Neural cell (in vitro differentiated cells): ENCODE results near the gene PLG.
"Not testable (repeated sequence)": the region's sequence is repeated elsewhere in the genome, so short reads cannot be mapped to it uniquely, and the experiment has no call there.

ENCODE experiments used
- POLR2AphosphoS5 ChIP-seq: IDR thresholded peaks from 2 replicates; pipeline ENCODE4 v1.6.1; 2012
- RAD21 ChIP-seq: fragments of 450-650 bp; conservative IDR thresholded peaks from 2 replicates; pipeline ENCODE4 v1.6.1; 2014; ENCODE audit warnings: antibody characterized with exemption, mild to moderate bottlenecking, moderate library complexity
- SMC3 ChIP-seq: fragments of 450-650 bp; conservative IDR thresholded peaks from 2 replicates; pipeline ENCODE4 v1.6.1; 2014; ENCODE audit warnings: antibody characterized with exemption, mild to moderate bottlenecking, moderate library complexity; ENCODE audit not compliant: poor library complexity
- TF ChIP-seq, protein P1 (sequence below): fragments of 450-650 bp; IDR thresholded peaks from 2 replicates; pipeline ENCODE4 v1.5.1; 2014; ENCODE audit warnings: antibody characterized with exemption, mild to moderate bottlenecking, moderate library complexity; ENCODE audit not compliant: poor library complexity, severe bottlenecking

DNA sequence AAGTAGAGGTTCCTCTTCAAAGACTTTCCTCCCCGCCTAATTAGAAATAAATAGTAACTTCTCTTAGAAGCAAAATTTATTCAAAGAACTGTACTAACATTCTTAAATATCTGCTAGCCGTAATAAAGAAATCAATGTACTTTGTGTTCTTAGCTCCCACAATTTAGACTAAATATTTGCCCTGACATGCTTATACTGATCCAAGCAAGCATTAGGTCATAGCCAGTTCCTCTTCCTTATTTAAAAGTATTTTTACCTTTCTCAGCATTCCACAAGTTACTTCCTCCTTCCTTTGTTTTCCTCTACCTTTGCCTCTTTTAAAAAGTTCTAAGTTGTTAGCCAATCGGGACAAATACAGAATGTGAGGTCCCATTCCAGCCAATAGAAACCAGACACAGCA, 86.1 kb downstream of the PLG start:
- TF ChIP-seq, protein P1, sequence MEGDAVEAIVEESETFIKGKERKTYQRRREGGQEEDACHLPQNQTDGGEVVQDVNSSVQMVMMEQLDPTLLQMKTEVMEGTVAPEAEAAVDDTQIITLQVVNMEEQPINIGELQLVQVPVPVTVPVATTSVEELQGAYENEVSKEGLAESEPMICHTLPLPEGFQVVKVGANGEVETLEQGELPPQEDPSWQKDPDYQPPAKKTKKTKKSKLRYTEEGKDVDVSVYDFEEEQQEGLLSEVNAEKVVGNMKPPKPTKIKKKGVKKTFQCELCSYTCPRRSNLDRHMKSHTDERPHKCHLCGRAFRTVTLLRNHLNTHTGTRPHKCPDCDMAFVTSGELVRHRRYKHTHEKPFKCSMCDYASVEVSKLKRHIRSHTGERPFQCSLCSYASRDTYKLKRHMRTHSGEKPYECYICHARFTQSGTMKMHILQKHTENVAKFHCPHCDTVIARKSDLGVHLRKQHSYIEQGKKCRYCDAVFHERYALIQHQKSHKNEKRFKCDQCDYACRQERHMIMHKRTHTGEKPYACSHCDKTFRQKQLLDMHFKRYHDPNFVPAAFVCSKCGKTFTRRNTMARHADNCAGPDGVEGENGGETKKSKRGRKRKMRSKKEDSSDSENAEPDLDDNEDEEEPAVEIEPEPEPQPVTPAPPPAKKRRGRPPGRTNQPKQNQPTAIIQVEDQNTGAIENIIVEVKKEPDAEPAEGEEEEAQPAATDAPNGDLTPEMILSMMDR, result not testable (repeated sequence)
- not testable (repeated sequence) for TF ChIP-seq RAD21, POLR2AphosphoS5, SMC3
